SJCRH30 (cell line): Measurements from ENCODE around the gene DNAJC17. TPM values are rescaled to one million over a fixed set of nuclear protein-coding genes. Genes with fewer than 3 reads are reported as not detected.

Experiments used
- DNase-seq, 2 experiments: peaks; one replicate each; pipeline ENCODE4 v3.0.0-alpha.2; 2015 to 2020
- H3K27ac ChIP-seq: fragments of 250-450 bp; sonication (Bioruptor Pico); 2 replicates; pipeline ENCODE4 v1.5.1; 2020; ENCODE audit warnings: mild to moderate bottlenecking, moderate library complexity
- H3K27me3 ChIP-seq: fragments of 250-450 bp; sonication (Bioruptor Pico); 2 replicates; pipeline ENCODE4 v1.5.1; 2020; ENCODE audit warnings: mild to moderate bottlenecking, moderate library complexity
- H3K36me3 ChIP-seq: fragments of 250-450 bp; sonication (Bioruptor Pico); 2 replicates; pipeline ENCODE4 v1.5.1; 2020; ENCODE audit warnings: mild to moderate bottlenecking, moderate library complexity
- H3K4me1 ChIP-seq: fragments of 250-450 bp; sonication (Bioruptor Pico); 2 replicates; pipeline ENCODE4 v1.5.1; 2020; ENCODE audit warnings: mild to moderate bottlenecking, moderate library complexity
- H3K4me3 ChIP-seq: fragments of 250-450 bp; sonication (Bioruptor Pico); 2 replicates; pipeline ENCODE4 v1.5.1; 2020; ENCODE audit warnings: mild to moderate bottlenecking, moderate library complexity
- H3K9me3 ChIP-seq: fragments of 250-450 bp; sonication (Bioruptor Pico); replicated peaks from 2 replicates; pipeline ENCODE4 v1.5.1; 2020; ENCODE audit warnings: mild to moderate bottlenecking, moderate library complexity
- total RNA-seq: library from RNA; depleted of rRNA; stranded (reverse); fragments of >200 nt; shearing (Covaris generic); gene quantifications from 2 replicates; pipeline ENCODE4 v1.2.3, GENCODE V29; 2014

DNAJC17 gene
- total RNA-seq, 1 experiment from 2014 or later = 43.5 TPM

DNA sequence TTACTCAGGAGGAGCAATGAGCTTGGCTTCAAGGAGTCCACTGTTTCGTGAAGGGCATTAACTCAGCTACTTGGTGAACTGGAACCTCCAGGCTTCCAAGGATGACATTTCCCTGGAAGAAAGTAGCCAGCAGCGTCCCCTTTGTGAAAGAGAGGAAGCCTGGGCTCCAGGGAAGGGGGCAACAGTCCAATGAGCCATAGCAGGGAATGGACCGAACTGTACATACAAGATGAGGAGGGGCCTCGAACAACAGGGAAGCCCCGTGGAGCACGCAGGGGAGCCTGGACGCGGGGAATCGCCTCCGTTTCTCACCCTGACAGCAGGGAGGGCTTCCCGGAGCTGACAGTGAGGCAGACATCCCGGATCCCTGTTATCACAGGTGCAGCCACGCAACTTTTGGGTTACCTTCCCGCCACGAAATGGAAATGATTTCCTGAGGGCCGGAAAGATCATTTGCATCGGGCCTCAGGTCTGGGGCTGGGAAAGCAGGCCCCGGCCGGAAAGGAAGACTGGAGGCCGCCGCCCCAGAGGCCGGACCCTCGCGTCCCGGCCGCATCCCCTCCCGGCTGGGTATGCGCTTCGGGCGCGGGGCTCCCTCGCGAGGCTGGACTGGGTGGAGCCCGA lies 36.1 kb upstream of the DNAJC17 start:
- H3K36me3 ChIP-seq = no peaks in the 10 kb centered on the region
- no peaks in the 10 kb centered on the region for H3K9me3 ChIP-seq
- DNase-seq = no peak
- no peak overlapping the region for H3K4me3 ChIP-seq
- no peaks in the 10 kb centered on the region for H3K27me3 ChIP-seq
- H3K27ac ChIP-seq = no peak overlapping the region
- peaks cover 20% of the 10 kb centered on the region for H3K4me1 ChIP-seq

DNA sequence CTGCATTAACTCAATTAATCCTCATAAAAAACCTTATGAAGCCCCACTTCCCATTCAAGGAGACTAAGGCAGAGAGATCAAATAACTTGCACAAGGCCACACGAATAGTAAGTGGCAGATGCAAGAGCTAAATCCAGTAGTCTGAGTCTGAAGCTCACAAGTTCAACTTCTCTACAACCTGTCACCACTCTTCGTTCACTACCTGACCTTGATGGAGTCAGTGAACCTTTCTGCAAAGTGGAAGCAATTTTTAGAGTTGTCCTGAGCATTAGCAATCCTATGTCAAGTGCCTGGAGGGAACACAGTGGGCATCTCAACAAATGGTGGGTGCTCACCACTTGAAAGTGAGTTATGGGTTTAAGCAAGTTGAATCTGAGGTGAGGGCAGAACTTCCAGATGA lies 34.5 kb upstream of the DNAJC17 start:
- Histone ChIP-seq H3K27me3 (no peaks in the 10 kb centered on the region), H3K9me3 (no peaks in the 10 kb centered on the region), H3K4me3 (no peak overlapping the region), H3K27ac (no peak overlapping the region), H3K4me1 (peaks cover 6% of the 10 kb centered on the region), H3K36me3 (no peaks in the 10 kb centered on the region)
- no peak for DNase-seq

DNA sequence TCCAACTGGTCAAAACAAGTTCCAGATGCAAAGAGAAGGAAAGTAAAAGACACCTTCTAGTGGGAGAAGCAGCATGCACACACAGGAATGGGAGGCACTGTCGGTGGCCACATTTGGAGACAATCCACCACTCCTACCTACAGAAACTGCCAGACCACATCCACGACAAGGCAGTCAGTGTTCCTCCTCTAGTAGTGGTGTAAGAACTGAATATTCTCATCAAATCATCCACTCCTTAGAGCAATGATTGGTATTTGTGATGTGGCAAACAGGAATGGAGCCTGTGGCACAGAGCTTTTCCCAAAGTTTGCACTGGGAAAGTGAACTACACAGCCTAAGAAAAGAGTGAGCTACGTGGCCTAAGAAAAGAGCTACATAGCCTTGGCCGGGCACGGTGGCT lies 31.5 kb upstream of the DNAJC17 start:
- DNase-seq = no peak
- no peak overlapping the region for H3K27ac ChIP-seq

DNA sequence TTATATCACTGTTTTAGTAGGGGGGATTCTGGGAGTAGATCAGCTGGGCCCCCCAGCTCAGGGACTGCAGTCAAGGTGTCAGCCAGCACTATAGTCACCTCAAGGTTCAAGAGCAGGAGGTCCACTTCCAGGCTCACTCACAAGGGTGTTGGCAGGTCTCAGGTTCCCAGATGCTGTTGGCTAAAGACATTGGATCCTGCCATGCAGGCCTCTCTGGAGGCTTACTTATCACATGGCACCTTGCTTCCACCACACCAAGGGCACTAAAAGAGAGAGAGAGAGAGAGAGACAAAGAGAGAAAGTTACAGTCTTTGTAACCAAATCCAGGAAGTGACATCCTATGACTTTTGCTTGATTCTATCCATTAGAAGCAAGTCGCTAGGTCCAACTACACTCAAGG lies 28.7 kb upstream of the DNAJC17 start:
- Histone ChIP-seq H3K27ac (no peak overlapping the region), H3K4me3 (no peak overlapping the region), H3K27me3 (no peaks in the 10 kb centered on the region), H3K4me1 (peaks cover 14% of the 10 kb centered on the region), H3K9me3 (no peaks in the 10 kb centered on the region), H3K36me3 (no peaks in the 10 kb centered on the region)
- no peak for DNase-seq

More for the DNA sequence above, 31.5 kb upstream of the DNAJC17 start:
- H3K4me1 ChIP-seq = peaks cover 11% of the 10 kb centered on the region
- H3K9me3 ChIP-seq = no peaks in the 10 kb centered on the region
- H3K4me3 ChIP-seq = no peak overlapping the region
- H3K27me3 ChIP-seq = no peaks in the 10 kb centered on the region
- H3K36me3 ChIP-seq = no peaks in the 10 kb centered on the region

DNA sequence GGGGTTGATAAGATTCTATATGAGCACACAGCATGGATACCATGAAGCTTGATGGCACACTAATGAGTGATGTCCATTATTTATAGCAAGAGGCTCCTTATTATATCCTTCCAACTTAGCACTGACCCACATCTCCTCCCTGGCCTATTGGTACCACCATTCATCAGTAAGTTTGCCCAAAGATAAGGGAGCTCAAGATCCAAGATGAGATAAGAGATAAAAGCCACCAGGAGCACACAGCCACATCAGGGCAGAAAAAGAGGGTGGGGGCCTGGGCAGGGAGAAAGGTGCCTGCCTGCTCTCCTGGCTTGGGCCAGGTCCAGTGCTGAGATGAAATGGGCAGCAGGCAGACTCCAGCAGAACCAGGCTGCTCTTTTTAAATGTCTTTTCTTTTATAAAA lies 25.6 kb upstream of the DNAJC17 start:
- Histone ChIP-seq H3K4me1 (peaks cover 14% of the 10 kb centered on the region), H3K36me3 (no peaks in the 10 kb centered on the region), H3K27ac (no peak overlapping the region), H3K27me3 (no peaks in the 10 kb centered on the region), H3K4me3 (no peak overlapping the region), H3K9me3 (no peaks in the 10 kb centered on the region)
- DNase-seq = no peak

DNA sequence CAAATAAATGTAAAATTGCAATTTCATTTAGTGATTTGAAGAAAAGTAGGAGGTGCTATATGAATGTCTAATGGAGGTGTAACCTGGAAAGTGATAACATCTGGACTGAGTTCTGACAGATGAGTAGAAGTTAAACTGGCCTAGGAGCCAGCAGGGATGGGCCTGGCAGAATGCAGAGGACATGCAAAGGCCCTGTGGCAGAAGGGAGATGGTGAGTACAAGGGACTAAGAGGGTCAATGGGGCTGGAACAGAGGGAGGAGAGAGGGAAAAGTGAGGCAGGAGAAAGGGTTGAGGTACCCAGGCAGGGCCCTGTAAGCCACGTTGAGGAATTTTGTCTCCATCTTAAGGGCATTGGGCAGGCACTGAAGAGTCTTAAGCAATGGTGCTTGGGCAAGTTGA lies 24.6 kb upstream of the DNAJC17 start:
- Histone ChIP-seq H3K4me3 (no peak overlapping the region), H3K4me1 (peaks cover 14% of the 10 kb centered on the region), H3K27me3 (no peaks in the 10 kb centered on the region), H3K27ac (no peak overlapping the region), H3K36me3 (no peaks in the 10 kb centered on the region), H3K9me3 (no peaks in the 10 kb centered on the region)
- no peak for DNase-seq

DNA sequence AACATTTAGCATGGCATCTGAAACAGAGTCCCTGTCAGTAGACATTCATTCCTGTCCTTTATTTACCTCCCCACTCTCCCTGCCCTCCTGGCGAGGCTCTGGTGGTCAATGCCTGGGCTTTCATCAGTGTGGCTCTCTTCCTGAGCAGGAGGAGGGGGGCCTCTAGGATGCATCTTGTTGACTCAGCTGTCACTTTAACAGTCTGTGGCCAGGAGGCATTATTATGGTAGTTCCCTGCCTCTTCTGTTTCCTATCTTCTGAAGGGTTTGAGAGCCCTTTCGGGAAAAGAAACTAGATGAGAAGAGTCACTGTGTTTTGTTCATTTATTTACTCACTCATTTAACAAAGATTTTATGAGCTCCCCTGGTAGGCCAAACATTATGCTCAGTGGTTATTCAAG lies 23.6 kb upstream of the DNAJC17 start:
- Histone ChIP-seq H3K36me3 (no peaks in the 10 kb centered on the region), H3K27me3 (no peaks in the 10 kb centered on the region), H3K27ac (no peak overlapping the region), H3K4me3 (no peak overlapping the region), H3K9me3 (no peaks in the 10 kb centered on the region), H3K4me1 (peaks cover 15% of the 10 kb centered on the region)
- peak; percentile 74 to 88 for DNase-seq

DNA sequence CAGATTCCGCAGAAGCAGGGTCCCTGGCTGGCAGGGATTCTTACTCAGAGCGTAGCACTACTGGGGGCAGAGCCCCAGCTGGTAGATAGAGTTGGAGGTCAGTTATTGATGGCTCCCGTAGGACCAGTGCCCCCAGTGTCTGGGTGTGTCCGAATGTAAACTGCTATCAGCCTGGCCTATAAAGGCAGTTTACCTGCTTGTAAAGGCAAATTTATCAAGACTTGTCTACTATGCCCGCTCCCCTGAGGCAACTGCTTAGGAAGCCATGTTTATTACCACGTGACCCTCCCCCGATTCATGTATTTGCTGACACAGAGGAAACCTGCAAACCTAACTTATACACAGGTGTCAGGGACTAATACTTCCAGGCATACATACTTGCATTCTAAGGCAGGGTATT lies 21.8 kb upstream of the DNAJC17 start:
- DNase-seq = no peak
- H3K4me1 ChIP-seq = peaks cover 11% of the 10 kb centered on the region; the same call in 1 of the 2 replicates
- no peak overlapping the region for H3K4me3 ChIP-seq
- no peaks in the 10 kb centered on the region for H3K36me3 ChIP-seq
- H3K9me3 ChIP-seq = no peaks in the 10 kb centered on the region
- no peaks in the 10 kb centered on the region for H3K27me3 ChIP-seq
- no peak overlapping the region for H3K27ac ChIP-seq

DNA sequence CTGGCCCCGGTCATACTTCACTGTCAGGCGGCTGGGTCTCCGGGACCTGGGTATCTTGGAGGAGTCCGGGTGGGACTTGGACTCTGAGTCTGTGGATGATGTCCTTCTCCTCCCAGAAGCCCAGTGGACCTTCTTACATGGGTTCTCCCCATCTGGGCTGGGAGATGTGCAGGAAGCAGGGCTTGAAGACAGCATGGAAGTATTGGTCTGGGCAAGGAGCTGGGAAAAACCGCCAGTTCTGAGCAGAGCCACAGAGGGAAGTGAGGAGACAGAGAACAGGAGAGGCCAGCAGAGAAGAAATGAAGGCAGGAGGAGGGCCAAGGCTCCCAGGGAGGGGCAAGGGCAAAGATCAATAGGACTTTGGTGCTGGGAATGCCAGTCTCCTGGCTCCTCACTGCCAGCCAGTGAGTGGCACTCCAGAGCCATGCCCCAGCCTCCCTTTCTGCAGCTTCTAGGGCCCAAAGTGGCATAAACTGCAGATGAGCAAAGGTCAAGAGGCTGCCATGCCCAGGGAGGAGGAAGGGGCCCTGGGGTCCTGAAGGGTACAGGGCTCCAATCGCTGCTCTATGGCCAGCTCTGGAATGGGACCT lies 21.3 kb upstream of the DNAJC17 start, which contains the start of gene PPP1R14D:
TSS of gene PPP1R14D (minus strand) at position 262 of the 590 bp plus-strand sequence. CDS start at position 195, 67 bp downstream.
- no peak for DNase-seq
- H3K36me3 ChIP-seq = no peaks in the 10 kb centered on the region
- H3K4me1 ChIP-seq = peaks cover 11% of the 10 kb centered on the region; the same call in 1 of the 2 replicates
- H3K4me3 ChIP-seq = no peak within 1 kb of the TSS
- no peak within 1 kb of the TSS for H3K27ac ChIP-seq
- H3K9me3 ChIP-seq = no peaks in the 10 kb centered on the region
- no peaks in the 10 kb centered on the region for H3K27me3 ChIP-seq

DNA sequence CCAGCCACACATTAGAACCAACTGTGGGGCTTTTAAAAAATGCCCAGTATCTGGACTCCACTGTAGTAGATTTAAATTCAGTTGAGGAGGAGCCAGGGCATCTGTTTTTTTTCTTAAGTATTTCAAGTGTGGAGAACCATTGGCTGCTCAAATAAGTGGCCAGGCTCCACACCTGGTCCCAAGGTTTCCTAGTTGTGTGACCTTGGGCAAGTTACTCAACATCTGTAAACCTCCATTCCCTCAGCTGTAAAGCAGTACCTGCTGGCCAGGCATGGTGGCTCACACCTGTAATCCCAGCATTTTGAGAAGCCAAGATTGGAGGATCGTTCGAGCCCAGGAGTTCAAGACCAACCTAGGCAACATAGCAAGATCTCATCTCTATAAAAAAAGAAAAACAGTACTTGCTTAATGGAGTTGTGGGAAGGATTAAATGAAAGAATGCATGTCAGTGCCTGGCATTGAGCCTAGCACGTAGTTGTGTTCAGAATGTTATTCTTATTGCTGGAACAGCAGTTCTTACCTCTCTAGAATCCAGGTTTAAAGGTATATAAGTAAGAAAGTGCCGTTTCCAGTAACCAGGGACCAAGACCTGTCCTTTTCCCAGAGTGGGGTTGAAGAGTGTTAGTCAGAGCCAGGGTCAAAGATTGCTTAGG lies 19.3 kb upstream of the DNAJC17 start:
- DNase-seq = no peak
- Histone ChIP-seq H3K9me3 (no peaks in the 10 kb centered on the region), H3K4me3 (no peak overlapping the region), H3K4me1 (peaks cover 11% of the 10 kb centered on the region; the same call in 1 of the 2 replicates), H3K36me3 (no peaks in the 10 kb centered on the region), H3K27ac (no peak overlapping the region), H3K27me3 (no peaks in the 10 kb centered on the region)

DNA sequence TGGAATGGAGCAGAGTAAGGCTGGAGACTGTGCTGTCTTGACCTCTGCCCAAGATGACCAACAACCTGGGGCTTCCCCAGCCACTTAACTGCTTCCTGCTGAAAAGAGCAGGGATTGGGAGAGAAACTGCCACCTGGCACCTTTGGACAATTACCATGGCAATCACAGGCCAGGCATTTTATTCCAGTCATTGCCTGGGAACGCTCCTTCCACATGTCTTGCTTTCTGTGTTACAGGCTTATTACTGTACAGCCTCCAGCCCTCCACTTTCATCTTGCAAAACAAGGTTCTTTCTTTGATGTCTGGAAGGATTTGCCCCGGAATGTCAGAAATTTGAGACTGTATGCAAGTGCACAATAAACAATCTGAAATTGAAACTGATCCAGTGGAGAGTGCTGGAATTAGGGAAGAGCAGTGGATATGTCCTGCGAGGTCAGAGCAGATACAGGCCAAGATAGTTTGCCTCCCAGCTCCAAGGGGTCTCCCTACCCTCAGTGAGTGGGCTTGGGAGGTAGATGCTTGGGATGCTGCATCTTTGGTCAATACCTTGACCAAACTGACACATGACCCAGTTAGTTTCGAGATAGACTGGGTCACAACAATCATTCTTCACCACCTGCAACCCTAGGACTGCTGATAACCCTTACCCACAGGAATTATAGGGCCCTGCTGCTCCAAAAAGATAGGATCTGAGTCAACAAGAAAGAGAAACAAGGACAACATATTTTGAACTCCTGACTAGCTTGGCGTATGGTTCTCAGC lies 18.6 kb upstream of the DNAJC17 start:
- H3K4me3 ChIP-seq = no peak overlapping the region
- no peaks in the 10 kb centered on the region for H3K36me3 ChIP-seq
- no peak for DNase-seq
- no peaks in the 10 kb centered on the region for H3K9me3 ChIP-seq
- no peaks in the 10 kb centered on the region for H3K27me3 ChIP-seq
- peaks cover 8% of the 10 kb centered on the region; the same call in 1 of the 2 replicates for H3K4me1 ChIP-seq
- H3K27ac ChIP-seq = no peak overlapping the region

DNA sequence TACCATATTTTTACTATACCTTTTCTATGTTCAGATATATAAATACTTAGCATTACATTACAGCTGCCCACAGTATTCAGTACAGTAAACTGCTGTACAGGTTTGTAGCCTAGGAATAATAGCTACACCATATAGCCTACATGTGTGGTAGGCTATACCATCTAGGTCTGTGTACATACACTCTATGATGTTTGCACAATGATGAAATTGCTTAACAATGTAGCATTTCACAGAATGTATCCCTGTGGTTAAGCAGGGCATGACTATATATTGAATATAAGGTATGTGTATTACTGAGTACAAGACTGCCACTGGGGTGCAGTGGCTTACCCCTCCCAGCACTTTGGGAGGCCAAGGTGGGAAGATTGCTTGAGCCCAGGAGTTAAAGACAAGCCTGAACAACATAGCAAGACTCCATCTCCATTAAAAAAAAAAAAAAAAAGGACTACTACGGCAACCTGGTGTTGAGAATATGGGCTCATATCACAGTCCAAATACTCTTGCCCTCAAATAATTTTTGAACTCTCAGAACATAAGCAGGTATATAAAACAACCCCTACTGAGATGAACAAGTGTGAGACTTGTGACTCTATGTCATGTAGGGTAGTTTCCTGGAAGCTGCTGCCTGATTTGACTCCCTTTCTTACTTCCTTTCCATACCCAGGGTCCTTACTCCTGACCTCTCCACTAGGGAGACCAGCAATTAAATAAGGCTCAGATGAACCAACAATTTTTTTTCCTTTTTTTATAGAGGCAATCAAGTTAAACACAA lies 16.5 kb upstream of the DNAJC17 start:
- Histone ChIP-seq H3K4me1 (peaks cover 8% of the 10 kb centered on the region; the same call in 1 of the 2 replicates), H3K4me3 (no peak overlapping the region), H3K9me3 (no peaks in the 10 kb centered on the region), H3K27ac (no peak overlapping the region), H3K27me3 (no peaks in the 10 kb centered on the region), H3K36me3 (no peaks in the 10 kb centered on the region)
- no peak for DNase-seq

DNA sequence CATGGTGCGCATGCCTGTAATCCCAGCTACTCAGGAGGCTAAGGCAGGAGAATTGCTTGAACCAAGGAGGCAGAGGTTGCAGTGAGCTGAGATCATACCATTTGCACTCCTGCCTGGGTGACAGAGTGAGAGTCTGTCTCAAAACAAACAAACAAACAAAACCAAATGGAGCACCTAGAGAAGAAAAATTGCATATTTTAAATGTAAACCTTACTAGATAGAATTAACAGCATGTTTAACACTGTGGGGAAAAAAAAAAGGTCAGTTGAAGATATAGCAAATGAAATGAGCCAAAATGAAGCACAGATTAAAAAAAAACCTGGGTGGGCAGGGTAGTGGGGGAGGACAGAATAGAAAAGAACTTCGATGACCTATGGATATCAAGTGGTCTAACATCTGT lies 13.9 kb upstream of the DNAJC17 start:
- no peak overlapping the region for H3K27ac ChIP-seq
- H3K27me3 ChIP-seq = no peaks in the 10 kb centered on the region
- no peaks in the 10 kb centered on the region for H3K9me3 ChIP-seq
- no peaks in the 10 kb centered on the region for H3K36me3 ChIP-seq
- peaks cover 8% of the 10 kb centered on the region; the same call in 1 of the 2 replicates for H3K4me1 ChIP-seq
- DNase-seq = no peak
- no peak overlapping the region for H3K4me3 ChIP-seq

DNA sequence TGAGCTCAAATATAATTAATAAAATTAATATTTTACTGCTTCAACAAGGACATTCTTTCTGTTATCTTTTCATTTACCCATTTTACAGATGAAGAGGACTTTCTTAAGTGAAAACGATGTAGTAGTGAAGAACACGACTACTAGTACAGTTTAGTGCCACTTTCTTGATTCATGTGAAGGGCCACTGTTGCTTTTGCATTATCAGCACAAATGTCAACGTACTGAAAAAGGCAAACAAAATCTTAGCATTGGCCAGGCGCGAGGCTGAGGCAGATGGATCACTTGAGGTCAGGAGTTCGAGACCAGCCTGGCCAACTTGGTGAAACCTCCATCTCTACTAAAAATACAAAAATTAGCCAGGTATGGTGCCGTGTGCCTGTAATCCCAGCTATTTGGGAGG lies 11.8 kb upstream of the DNAJC17 start:
- Histone ChIP-seq H3K4me1 (peaks cover 7% of the 10 kb centered on the region), H3K4me3 (no peak overlapping the region), H3K36me3 (no peaks in the 10 kb centered on the region), H3K27ac (no peak overlapping the region), H3K27me3 (no peaks in the 10 kb centered on the region), H3K9me3 (no peaks in the 10 kb centered on the region)
- no peak for DNase-seq
